Bronchial epithelial cell (primary cell): ENCODE data around the gene ABCA13. TPM values are rescaled to one million over a fixed set of nuclear protein-coding genes. Genes with fewer than 3 reads are reported as not detected.

ENCODE experiments used
- DNase-seq: peaks from one replicate; pipeline ENCODE4 v3.0.0-alpha.2; 2010; ENCODE audit warnings: low read depth
- FAIRE-seq: peaks from 2 replicates; lab custom pipeline; 2011; peaks lifted over from hg19 to GRCh38; lab: Jason Lieb, UNC
- H3K27me3 ChIP-seq: 2 replicates; pipeline ENCODE4 v1.5.1; 2011; ENCODE audit warnings: low read length; ENCODE audit not compliant: control insufficient read depth, insufficient read depth
- H3K36me3 ChIP-seq: 2 replicates; pipeline ENCODE4 v1.5.1; 2011; ENCODE audit warnings: low read length; ENCODE audit not compliant: control insufficient read depth, insufficient read depth
- H3K4me3 ChIP-seq: 2 replicates; pipeline ENCODE4 v1.5.1; 2011; ENCODE audit warnings: mild to moderate bottlenecking, low read depth, low read length, control low read depth
- total RNA-seq: library from RNA; depleted of rRNA; stranded (reverse); fragments of >200 nt; gene quantifications from 2 replicates; pipeline ENCODE4 v1.2.1, GENCODE V29; 2014
- TF ChIP-seq, protein P1 (sequence below): IDR thresholded peaks from 2 replicates; pipeline ENCODE4 v1.5.1; 2011; ENCODE audit warnings: mild to moderate bottlenecking, moderate library complexity, low read length, control low read depth, inconsistent platforms; ENCODE audit not compliant: insufficient read depth, severe bottlenecking

ABCA13 gene
- total RNA-seq, 1 donor from 2014 or later, result 0.79 TPM

DNA sequence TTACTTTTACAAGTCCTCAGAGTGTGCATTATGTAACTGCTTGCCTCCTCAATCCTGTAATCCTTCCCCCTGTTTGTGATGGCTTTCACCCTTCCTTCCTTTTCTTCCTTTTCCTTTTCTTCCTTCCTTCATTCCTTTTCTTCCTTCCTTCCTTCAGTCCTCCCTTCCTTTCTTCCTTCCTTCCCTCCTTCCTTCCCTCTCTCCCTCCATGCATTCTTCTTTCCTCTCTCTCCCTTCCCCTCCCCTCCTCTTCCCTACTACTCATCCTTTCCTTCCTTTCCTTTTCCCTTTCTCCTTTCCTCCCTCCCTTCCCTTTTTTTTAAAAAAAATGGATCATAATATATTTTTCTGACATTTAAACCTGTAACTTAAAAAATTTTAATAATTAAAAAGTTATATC, 22.2 kb upstream of the ABCA13 start:
- TF ChIP-seq, protein P1, sequence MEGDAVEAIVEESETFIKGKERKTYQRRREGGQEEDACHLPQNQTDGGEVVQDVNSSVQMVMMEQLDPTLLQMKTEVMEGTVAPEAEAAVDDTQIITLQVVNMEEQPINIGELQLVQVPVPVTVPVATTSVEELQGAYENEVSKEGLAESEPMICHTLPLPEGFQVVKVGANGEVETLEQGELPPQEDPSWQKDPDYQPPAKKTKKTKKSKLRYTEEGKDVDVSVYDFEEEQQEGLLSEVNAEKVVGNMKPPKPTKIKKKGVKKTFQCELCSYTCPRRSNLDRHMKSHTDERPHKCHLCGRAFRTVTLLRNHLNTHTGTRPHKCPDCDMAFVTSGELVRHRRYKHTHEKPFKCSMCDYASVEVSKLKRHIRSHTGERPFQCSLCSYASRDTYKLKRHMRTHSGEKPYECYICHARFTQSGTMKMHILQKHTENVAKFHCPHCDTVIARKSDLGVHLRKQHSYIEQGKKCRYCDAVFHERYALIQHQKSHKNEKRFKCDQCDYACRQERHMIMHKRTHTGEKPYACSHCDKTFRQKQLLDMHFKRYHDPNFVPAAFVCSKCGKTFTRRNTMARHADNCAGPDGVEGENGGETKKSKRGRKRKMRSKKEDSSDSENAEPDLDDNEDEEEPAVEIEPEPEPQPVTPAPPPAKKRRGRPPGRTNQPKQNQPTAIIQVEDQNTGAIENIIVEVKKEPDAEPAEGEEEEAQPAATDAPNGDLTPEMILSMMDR, result no peak
- FAIRE-seq (no peak), DNase-seq (no peak)
- H3K27me3 ChIP-seq, result no peaks in the 10 kb centered on the region
- H3K4me3 ChIP-seq, result no peak overlapping the region
- H3K36me3 ChIP-seq, result no peaks in the 10 kb centered on the region

DNA sequence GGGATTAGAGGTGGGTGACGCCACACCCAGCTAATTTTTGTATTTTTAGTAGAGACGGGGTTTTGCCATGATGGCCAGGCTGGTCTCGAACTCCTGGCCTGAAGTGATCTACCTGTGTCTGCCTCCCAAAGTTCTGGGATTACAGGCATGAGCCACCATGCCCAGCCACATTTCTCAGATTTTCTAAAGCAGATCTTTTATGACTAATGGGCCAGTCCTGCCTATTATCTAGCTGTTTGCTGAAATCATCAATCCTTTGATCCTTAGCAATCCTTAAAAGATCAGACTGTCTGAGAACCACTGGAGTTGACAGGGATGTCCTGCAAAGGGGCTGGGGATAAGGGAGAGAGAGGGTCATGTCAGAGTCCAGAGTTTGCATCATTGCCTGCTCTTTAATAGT, 21.2 kb upstream of the ABCA13 start:
- TF ChIP-seq, protein P1, result no peak
- no peak for FAIRE-seq
- no peak for DNase-seq
- no peaks in the 10 kb centered on the region for H3K36me3 ChIP-seq
- no peak overlapping the region for H3K4me3 ChIP-seq
- no peaks in the 10 kb centered on the region for H3K27me3 ChIP-seq

GRCh38 chr7:48154792-48155413, 16.4 kb upstream of the ABCA13 start:
- DNase-seq (peak; percentile 56), FAIRE-seq (peak; percentile 75)
- Histone ChIP-seq H3K4me3 (no peak overlapping the region), H3K36me3 (no peaks in the 10 kb centered on the region), H3K27me3 (no peaks in the 10 kb centered on the region)
- TF ChIP-seq, protein P1, result peak; percentile 82

GRCh38 chr7:48158404-48158803, 12.9 kb upstream of the ABCA13 start:
- FAIRE-seq (no peak), DNase-seq (peak; percentile 20)
- TF ChIP-seq, protein P1, result no peak
- no peaks in the 10 kb centered on the region for H3K36me3 ChIP-seq
- no peak overlapping the region for H3K4me3 ChIP-seq
- H3K27me3 ChIP-seq, result no peaks in the 10 kb centered on the region

DNA sequence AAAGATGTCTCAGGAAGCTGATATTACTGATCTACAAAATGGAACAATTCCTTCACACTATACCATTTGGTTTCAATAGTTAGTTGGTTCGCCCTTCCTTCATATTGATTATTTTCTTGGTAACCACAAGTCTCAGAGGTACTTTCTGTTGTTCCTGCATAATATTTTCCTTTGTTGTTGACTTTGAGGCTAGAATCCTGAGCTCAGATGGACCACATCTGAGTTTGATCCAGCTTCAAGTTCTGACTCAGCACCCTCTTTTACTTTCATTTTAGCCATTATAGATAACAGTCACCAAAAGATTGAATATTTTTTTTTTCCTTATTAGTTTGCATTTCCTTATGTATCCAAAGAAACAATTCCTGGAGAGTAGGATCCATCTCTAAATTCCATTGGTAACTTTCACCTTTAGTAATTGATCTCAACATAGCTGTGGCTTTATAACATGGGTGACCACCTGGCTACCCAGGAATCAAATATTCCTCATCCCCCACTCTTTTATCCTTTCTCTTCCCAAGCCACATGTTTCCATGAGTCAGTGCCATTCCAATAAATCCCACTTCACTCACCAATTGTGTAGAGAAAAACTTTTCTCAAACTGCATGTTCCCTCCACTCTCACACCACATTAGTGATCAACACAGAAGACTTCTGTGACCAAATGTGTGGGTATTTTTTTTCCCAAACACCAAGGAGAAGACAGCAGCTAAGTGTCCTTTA, 9.7 kb upstream of the ABCA13 start:
- no peak for FAIRE-seq
- Histone ChIP-seq H3K4me3 (no peak overlapping the region), H3K36me3 (no peaks in the 10 kb centered on the region), H3K27me3 (no peaks in the 10 kb centered on the region)
- TF ChIP-seq, protein P1, result no peak
- no peak for DNase-seq

DNA sequence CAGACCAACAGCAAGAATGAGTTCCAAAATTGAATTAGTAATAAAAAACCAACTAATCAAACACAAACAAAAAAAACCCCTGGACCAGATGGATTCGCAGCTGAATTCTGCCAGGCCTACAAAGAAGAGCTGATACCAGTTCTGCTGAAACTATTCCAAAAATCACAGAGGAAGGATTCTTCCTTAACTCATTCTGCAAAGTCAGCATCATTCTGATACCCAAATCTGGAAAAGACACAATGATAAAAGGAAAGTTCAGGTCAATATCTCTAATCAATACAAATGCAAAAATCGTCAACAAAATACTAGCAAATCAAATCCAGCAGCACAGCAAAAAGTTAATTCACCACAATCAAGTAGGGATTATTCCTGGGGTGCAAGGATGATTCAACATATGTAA, 6.1 kb upstream of the ABCA13 start:
- no peaks in the 10 kb centered on the region for H3K27me3 ChIP-seq
- DNase-seq, result no peak
- no peak for FAIRE-seq
- TF ChIP-seq, protein P1, result no peak
- no peaks in the 10 kb centered on the region for H3K36me3 ChIP-seq
- no peak overlapping the region for H3K4me3 ChIP-seq
